HEK293 (cell line): ENCODE results near the gene ATP1A3.

Experiments used
- CTCF ChIA-PET: fragments of 350-600 bp; formaldehyde crosslinking; extraction: SDS; loops from one replicate; lab custom pipeline; 2021; ENCODE audit warnings: antibody characterized with exemption; lab: Yijun Ruan, JAX
- POLR2A ChIA-PET: fragments of 300-600 bp; formaldehyde crosslinking; extraction: SDS; loops from one replicate; lab custom pipeline; 2020; ENCODE audit warnings: antibody characterized with exemption, inconsistent platforms; lab: Yijun Ruan, JAX
- H3K27ac ChIP-seq: fragments of 200-500 bp; sonication (Bioruptor generic); 2 replicates; pipeline ENCODE4 v1.5.1; 2014; ENCODE audit warnings: low read depth, low read length, control low read depth, inconsistent platforms; ENCODE audit errors: extremely low read depth
- H3K36me3 ChIP-seq, 2 experiments: fragments of 200-500 bp in 1 of 2; sonication (Bioruptor generic) in 1 of 2; 1 replicate in 1 of 2; 2 replicates in 1 of 2; pipeline ENCODE4 v1.5.1; 2014 to 2017; ENCODE audit warnings: inconsistent platforms in 2 of 2, low read length in 2 of 2; ENCODE audit not compliant: control insufficient read depth in 2 of 2, insufficient read depth in 1 of 2
- H3K4me1 ChIP-seq: fragments of 200-500 bp; sonication (Bioruptor generic); 2 replicates; pipeline ENCODE4 v1.5.1; 2014; ENCODE audit warnings: mild to moderate bottlenecking, low read length, inconsistent platforms; ENCODE audit not compliant: control insufficient read depth, insufficient read depth
- H3K4me3 ChIP-seq: 2 replicates; pipeline ENCODE4 v1.5.1; 2011; ENCODE audit warnings: low read depth, mild to moderate bottlenecking, control low read depth, low read length, moderate library complexity
- H3K9me3 ChIP-seq: fragments of 200-500 bp; sonication (Bioruptor generic); 2 replicates; pipeline ENCODE4 v1.5.1; 2014; ENCODE audit warnings: low read depth, low read length, inconsistent platforms; ENCODE audit not compliant: control insufficient read depth, insufficient read depth
- IKZF3 ChIP-seq: fragments of 450-650 bp; IDR thresholded peaks from 2 replicates; pipeline ENCODE4 v1.5.0; 2018; ENCODE audit warnings: missing biosample characterization, mild to moderate bottlenecking, missing genetic modification characterization, moderate library complexity
- OVOL3 ChIP-seq: fragments of 450-650 bp; formaldehyde crosslinking; IDR thresholded peaks from 2 replicates; pipeline ENCODE4 v1.5.1; 2016; ENCODE audit warnings: missing biosample characterization, missing genetic modification characterization
- WT1 ChIP-seq: fragments of 450-650 bp; formaldehyde crosslinking; IDR thresholded peaks from 2 replicates; pipeline ENCODE4 v1.5.1; 2016; ENCODE audit warnings: missing biosample characterization, missing genetic modification characterization
- ZBTB17 ChIP-seq: fragments of 450-650 bp; formaldehyde crosslinking; IDR thresholded peaks from 2 replicates; pipeline ENCODE4 v1.5.1; 2016; ENCODE audit warnings: missing biosample characterization, missing genetic modification characterization
- ZBTB21 ChIP-seq: fragments of 450-650 bp; formaldehyde crosslinking; IDR thresholded peaks from 2 replicates; pipeline ENCODE4 v1.5.1; 2017; ENCODE audit warnings: missing biosample characterization, missing genetic modification characterization
- ZBTB48 ChIP-seq: fragments of 450-650 bp; formaldehyde crosslinking; IDR thresholded peaks from 2 replicates; pipeline ENCODE4 v1.5.1; 2016; ENCODE audit warnings: missing biosample characterization, missing genetic modification characterization
- ZFP37 ChIP-seq: fragments of 450-650 bp; formaldehyde crosslinking; IDR thresholded peaks from 2 replicates; pipeline ENCODE4 v1.5.1; 2016; ENCODE audit warnings: missing biosample characterization, missing genetic modification characterization
- ZNF335 ChIP-seq: fragments of 450-650 bp; formaldehyde crosslinking; conservative IDR thresholded peaks from 2 replicates; pipeline ENCODE4 v1.5.1; 2016; ENCODE audit warnings: missing biosample characterization, missing genetic modification characterization
- ZNF366 ChIP-seq: fragments of 450-650 bp; formaldehyde crosslinking; conservative IDR thresholded peaks from 2 replicates; pipeline ENCODE4 v1.5.1; 2016; ENCODE audit warnings: missing biosample characterization, missing genetic modification characterization
- ZNF37A ChIP-seq: fragments of 450-650 bp; IDR thresholded peaks from 2 replicates; pipeline ENCODE4 v1.5.1; 2018; ENCODE audit warnings: missing biosample characterization, missing genetic modification characterization
- ZNF501 ChIP-seq: fragments of 450-650 bp; formaldehyde crosslinking; IDR thresholded peaks from 2 replicates; pipeline ENCODE4 v1.5.1; 2016; ENCODE audit warnings: missing biosample characterization, missing genetic modification characterization
- ZNF610 ChIP-seq: fragments of 450-650 bp; formaldehyde crosslinking; IDR thresholded peaks from 2 replicates; pipeline ENCODE4 v1.5.1; 2016; ENCODE audit warnings: missing biosample characterization, missing genetic modification characterization, borderline replicate concordance
- ZNF654 ChIP-seq: fragments of 450-650 bp; formaldehyde crosslinking; IDR thresholded peaks from 2 replicates; pipeline ENCODE4 v1.5.1; 2016; ENCODE audit warnings: low read depth, missing biosample characterization, missing genetic modification characterization
- ZNF837 ChIP-seq: fragments of 450-650 bp; formaldehyde crosslinking; IDR thresholded peaks from 2 replicates; pipeline ENCODE4 v1.5.1; 2016; ENCODE audit warnings: missing biosample characterization, missing genetic modification characterization
- ZNF843 ChIP-seq: fragments of 450-650 bp; formaldehyde crosslinking; IDR thresholded peaks from 2 replicates; pipeline ENCODE4 v1.5.1; 2016; ENCODE audit warnings: missing biosample characterization, missing genetic modification characterization
- TF ChIP-seq, protein P1 (sequence below): fragments of 450-650 bp; formaldehyde crosslinking; IDR thresholded peaks from 2 replicates; pipeline ENCODE4 v1.5.1; 2016; ENCODE audit warnings: missing biosample characterization, missing genetic modification characterization
- TF ChIP-seq, protein P2 (sequence below): fragments of 450-650 bp; formaldehyde crosslinking; IDR thresholded peaks from 2 replicates; pipeline ENCODE4 v1.5.1; 2016; ENCODE audit warnings: missing biosample characterization, missing genetic modification characterization
- TF ChIP-seq, protein P3 (sequence below): fragments of 450-650 bp; formaldehyde crosslinking; IDR thresholded peaks from 2 replicates; pipeline ENCODE4 v1.5.1; 2016; ENCODE audit warnings: missing biosample characterization, missing genetic modification characterization

Gene ATP1A3

DNA sequence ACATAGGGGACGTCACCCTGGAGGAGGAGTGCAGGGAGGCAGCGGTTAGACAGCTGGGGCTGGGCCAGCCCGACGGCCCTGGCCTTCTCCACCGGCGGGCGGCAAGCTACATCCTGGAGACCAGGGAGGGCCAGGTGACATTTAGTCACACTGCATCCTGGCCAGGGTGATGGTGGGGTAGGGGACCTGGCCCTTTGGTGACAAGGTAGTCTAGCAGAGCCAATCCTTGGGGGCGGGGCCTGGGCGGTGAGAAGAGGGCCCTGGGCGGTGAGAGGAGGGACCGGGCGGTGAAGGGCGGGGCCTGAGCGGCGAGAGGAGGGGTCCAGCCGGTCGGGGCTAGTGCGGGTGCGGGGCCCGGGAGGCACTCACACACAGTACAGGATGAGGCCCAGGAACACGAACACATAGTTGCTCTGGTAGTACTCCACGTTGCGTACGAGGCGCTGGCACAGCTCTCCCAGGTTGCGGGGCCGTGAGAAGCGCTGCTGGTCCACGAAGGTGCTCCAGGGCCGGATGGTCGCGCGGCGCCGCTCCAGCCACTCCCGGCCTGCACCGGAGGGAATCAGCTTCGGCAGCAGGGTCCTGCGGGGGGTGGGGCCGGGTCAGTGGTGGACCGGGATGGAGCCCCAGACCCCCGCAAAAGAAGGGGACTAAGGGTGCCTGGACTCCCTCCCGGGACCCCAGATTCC lies 35.5 kb downstream of the ATP1A3 start (continued):
- TF ChIP-seq OVOL3 (tag by site-specific recombination) (peak; percentile 81; the same call in 1 of the 2 replicates), WT1 (tag by site-specific recombination) (0 out of 2 replicates have a peak, but pooled peaks have one; percentile 37), ZNF37A (no peak)
- TF ChIP-seq, protein P1, sequence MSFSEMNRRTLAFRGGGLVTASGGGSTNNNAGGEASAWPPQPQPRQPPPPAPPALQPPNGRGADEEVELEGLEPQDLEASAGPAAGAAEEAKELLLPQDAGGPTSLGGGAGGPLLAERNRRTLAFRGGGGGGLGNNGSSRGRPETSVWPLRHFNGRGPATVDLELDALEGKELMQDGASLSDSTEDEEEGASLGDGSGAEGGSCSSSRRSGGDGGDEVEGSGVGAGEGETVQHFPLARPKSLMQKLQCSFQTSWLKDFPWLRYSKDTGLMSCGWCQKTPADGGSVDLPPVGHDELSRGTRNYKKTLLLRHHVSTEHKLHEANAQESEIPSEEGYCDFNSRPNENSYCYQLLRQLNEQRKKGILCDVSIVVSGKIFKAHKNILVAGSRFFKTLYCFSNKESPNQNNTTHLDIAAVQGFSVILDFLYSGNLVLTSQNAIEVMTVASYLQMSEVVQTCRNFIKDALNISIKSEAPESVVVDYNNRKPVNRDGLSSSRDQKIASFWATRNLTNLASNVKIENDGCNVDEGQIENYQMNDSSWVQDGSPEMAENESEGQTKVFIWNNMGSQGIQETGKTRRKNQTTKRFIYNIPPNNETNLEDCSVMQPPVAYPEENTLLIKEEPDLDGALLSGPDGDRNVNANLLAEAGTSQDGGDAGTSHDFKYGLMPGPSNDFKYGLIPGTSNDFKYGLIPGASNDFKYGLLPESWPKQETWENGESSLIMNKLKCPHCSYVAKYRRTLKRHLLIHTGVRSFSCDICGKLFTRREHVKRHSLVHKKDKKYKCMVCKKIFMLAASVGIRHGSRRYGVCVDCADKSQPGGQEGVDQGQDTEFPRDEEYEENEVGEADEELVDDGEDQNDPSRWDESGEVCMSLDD (tag by site-specific recombination): peak; percentile 72; the same call in 1 of the 2 replicates

DNA sequence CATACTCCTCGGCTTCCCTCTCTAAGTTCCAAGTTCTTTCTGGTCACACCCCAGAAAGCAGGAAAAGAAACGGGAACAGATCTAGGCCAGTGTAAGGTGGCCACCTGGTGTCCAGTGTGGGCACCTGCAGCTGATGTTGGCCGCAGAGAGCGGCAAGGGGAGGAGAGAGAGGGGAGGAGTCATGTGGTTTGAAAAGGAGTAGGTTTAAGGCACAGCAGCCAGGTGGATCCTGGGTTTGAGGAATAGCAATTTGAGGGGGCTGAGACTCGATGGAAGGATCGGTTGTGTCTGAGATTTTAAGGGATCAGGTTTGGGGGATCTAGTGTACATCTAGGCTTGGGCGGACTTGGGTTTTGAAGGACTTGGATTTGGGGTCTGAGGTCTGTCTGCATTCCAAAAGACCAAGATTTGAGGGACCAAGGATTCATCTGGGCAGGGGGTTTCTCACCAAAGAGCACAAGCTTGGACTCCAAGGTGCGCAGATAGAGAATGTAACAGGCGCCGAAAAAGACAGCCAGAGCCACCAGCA lies 36.1 kb downstream of the ATP1A3 start:
- peak overlapping the region; percentile 66 for H3K4me3 ChIP-seq
- peaks cover 10% of the 10 kb centered on the region for H3K4me1 ChIP-seq
- H3K27ac ChIP-seq: peak overlapping the region; percentile 90
- CTCF ChIA-PET: interaction anchor here (0.5 to 4.4 kb wide), 27 partner anchors 9 to 415 kb away, joined by 3 to 73 read pairs (median 3); partner anchors contain the start of genes ARHGEF1, CD79A and RPS19
- no peaks in the 10 kb centered on the region for H3K9me3 ChIP-seq
- peak; percentile 99 for TF ChIP-seq ZNF335 (tag by site-specific recombination)
- peak; percentile 93; the same call in 1 of the 2 replicates for TF ChIP-seq ZNF610 (tag by site-specific recombination)
- TF ChIP-seq, protein P2, sequence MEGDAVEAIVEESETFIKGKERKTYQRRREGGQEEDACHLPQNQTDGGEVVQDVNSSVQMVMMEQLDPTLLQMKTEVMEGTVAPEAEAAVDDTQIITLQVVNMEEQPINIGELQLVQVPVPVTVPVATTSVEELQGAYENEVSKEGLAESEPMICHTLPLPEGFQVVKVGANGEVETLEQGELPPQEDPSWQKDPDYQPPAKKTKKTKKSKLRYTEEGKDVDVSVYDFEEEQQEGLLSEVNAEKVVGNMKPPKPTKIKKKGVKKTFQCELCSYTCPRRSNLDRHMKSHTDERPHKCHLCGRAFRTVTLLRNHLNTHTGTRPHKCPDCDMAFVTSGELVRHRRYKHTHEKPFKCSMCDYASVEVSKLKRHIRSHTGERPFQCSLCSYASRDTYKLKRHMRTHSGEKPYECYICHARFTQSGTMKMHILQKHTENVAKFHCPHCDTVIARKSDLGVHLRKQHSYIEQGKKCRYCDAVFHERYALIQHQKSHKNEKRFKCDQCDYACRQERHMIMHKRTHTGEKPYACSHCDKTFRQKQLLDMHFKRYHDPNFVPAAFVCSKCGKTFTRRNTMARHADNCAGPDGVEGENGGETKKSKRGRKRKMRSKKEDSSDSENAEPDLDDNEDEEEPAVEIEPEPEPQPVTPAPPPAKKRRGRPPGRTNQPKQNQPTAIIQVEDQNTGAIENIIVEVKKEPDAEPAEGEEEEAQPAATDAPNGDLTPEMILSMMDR (tag by site-specific recombination): peak; percentile 98
- no peak for TF ChIP-seq ZNF837
- TF ChIP-seq ZBTB21 (tag by site-specific recombination): 0 out of 2 replicates have a peak, but pooled peaks have one; percentile 18
- no peak for TF ChIP-seq ZNF501 (tag by site-specific recombination)
- TF ChIP-seq, protein P1 (tag by site-specific recombination): peak; percentile 29; the same call in 1 of the 2 replicates
- peak; percentile 10; the same call in 1 of the 2 replicates for TF ChIP-seq ZFP37 (tag by site-specific recombination)
- TF ChIP-seq ZBTB17 (tag by site-specific recombination): peak; percentile 64
- TF ChIP-seq IKZF3 (tag by site-specific recombination): peak; percentile 90
- TF ChIP-seq ZNF843 (tag by site-specific recombination): no peak
- TF ChIP-seq ZNF366 (tag by site-specific recombination): peak; percentile 51
- TF ChIP-seq ZBTB48 (tag by site-specific recombination): peak; percentile 19; the same call in 1 of the 2 replicates
- TF ChIP-seq ZNF654: peak; percentile 95
- TF ChIP-seq, protein P3, sequence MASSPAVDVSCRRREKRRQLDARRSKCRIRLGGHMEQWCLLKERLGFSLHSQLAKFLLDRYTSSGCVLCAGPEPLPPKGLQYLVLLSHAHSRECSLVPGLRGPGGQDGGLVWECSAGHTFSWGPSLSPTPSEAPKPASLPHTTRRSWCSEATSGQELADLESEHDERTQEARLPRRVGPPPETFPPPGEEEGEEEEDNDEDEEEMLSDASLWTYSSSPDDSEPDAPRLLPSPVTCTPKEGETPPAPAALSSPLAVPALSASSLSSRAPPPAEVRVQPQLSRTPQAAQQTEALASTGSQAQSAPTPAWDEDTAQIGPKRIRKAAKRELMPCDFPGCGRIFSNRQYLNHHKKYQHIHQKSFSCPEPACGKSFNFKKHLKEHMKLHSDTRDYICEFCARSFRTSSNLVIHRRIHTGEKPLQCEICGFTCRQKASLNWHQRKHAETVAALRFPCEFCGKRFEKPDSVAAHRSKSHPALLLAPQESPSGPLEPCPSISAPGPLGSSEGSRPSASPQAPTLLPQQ (tag by site-specific recombination): peak; percentile 45; the same call in 1 of the 2 replicates
- peaks cover 18 to 20% of the 10 kb centered on the region in 2 experiments; a peak in 2 of 3 replicates for H3K36me3 ChIP-seq
- POLR2A ChIA-PET: interaction anchor here (1.0 to 4.3 kb wide), 8 partner anchors 8 to 98 kb away, joined by 3 to 56 read pairs (median 6); partner anchors contain the start of gene RPS19
